GM18502 (cell line): ENCODE measurements around the gene C10orf143.

Source experiments
- ATAC-seq: cut with Tn5 transposase; IDR thresholded peaks from one replicate; pipeline ENCODE4 v1.9.1; 2021; ENCODE audit warnings: mild to moderate bottlenecking; ENCODE audit not compliant: unreplicated experiment, poor library complexity

The C10orf143 gene

GRCh38 chr10:130018730-130019185 is 91.9 kb downstream of the C10orf143 start:
- no peak for ATAC-seq

GRCh38 chr10:130018265-130018664 is 92.4 kb downstream of the C10orf143 start:
- no peak for ATAC-seq

- no peak for ATAC-seq
Measured at GRCh38 chr10:130017631-130018022, 93.0 kb downstream of the C10orf143 start.

- no peak for ATAC-seq
Measured at GRCh38 chr10:130016993-130017630, 93.5 kb downstream of the C10orf143 start.

- ATAC-seq = no peak
Measured at GRCh38 chr10:130016095-130016494, 94.5 kb downstream of the C10orf143 start.

DNA sequence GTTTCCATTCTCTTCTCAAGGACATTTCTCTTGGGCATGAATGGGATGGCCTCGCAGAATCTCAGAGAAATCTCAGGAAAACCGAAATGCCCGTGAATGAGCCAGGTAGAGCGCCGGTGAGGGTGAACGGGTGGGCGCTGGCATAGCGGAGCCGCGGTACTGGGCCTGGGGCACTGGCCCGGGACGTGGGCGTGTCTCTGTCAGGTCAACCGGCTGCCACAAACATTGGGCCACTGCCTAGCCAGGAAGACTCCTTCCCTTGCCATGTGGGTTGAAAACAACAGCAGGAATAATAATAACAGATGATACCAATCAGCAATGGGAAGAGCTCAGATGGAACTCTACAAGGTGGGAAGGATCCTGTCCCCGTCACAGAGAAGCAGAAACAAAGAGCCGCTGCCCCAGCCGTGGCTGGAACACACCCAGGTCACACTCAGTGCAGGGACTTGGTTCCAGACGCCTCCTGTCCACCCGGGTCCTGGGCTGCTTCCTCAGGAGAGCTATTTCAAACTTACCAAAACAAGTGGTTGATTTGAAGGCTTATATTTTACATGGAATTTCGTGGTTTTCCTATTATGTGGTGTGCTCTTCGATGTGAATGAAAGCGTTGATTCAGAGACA is 95.4 kb downstream of the C10orf143 start:
- ATAC-seq = no peak

- ATAC-seq = no peak
Measured at GRCh38 chr10:130014263-130015074, 96.2 kb downstream of the C10orf143 start.
